Endothelial cell of umbilical vein (primary cell): ENCODE results near the gene SUDS3. TPM values are rescaled to one million over a fixed set of nuclear protein-coding genes. Genes with fewer than 3 reads are reported as not detected.

Experiments used
- BruUV-seq: library from RNA; stranded (reverse); fragments of 400-500 nt; replicated peaks from 2 replicates; lab custom pipeline; 2021; lab: Mats Ljungman, UMichigan
- CTCF ChIA-PET: fragments of 300-600, 350-600 bp; sonication (Branson Sonifier 250); formaldehyde crosslinking; loops from one replicate; lab custom pipeline; 2021; ENCODE audit warnings: antibody characterized with exemption, inconsistent platforms; lab: Charles Lee
- POLR2A ChIA-PET: fragments of 300-600, 350-600 bp; sonication (Branson Sonifier 250); formaldehyde crosslinking; loops from one replicate; lab custom pipeline; 2021; ENCODE audit warnings: antibody characterized with exemption, inconsistent platforms; lab: Charles Lee
- DNase-seq: peaks from one replicate; pipeline ENCODE4 v3.0.0-alpha.2; 2011; ENCODE audit warnings: low read depth, low spot score
- FAIRE-seq: peaks from 2 replicates; lab custom pipeline; 2011; peaks lifted over from hg19 to GRCh38; lab: Jason Lieb, UNC
- H2AFZ ChIP-seq: 2 replicates; pipeline ENCODE4 v1.6.0; 2012; ENCODE audit warnings: low read depth, low read length, control low read depth, inconsistent platforms
- H3K27ac ChIP-seq: 2 replicates; pipeline ENCODE4 v1.5.1; 2011; ENCODE audit warnings: low read depth, mild to moderate bottlenecking, control low read depth, low read length, moderate library complexity; ENCODE audit not compliant: insufficient read depth
- H3K27me3 ChIP-seq, 2 experiments: 2 replicates each; pipeline versions ENCODE4 v1.6.0 to v1.6.1; 2011; ENCODE audit warnings: low read length in 2 of 2, mixed read lengths in 1 of 2; ENCODE audit not compliant: control insufficient read depth in 2 of 2, insufficient read depth in 2 of 2
- H3K36me3 ChIP-seq, 2 experiments: 2 replicates in 1 of 2; 3 replicates in 1 of 2; pipeline ENCODE4 v1.5.1; 2011; ENCODE audit warnings: low read length in 2 of 2, mild to moderate bottlenecking in 1 of 2, moderate library complexity in 1 of 2; ENCODE audit not compliant: control insufficient read depth in 2 of 2, insufficient read depth in 2 of 2; ENCODE audit errors: extremely low read depth in 1 of 2
- H3K4me1 ChIP-seq: 3 replicates; pipeline ENCODE4 v1.5.1; 2011; ENCODE audit warnings: mild to moderate bottlenecking, low read length; ENCODE audit not compliant: control insufficient read depth, insufficient read depth; ENCODE audit errors: extremely low read depth
- H3K4me2 ChIP-seq: 2 replicates; pipeline ENCODE4 v1.6.1; 2011; ENCODE audit warnings: low read length, control low read depth, mixed read lengths; ENCODE audit not compliant: insufficient read depth
- H3K4me3 ChIP-seq, 3 experiments: fragments of 200-600 bp in 1 of 3; sonication (generic), shearing (Covaris generic) in 1 of 3; replicated peaks in 1 of 3; 2 replicates each; pipeline ENCODE4 v1.5.1; 2011 to 2016; ENCODE audit warnings: control low read depth in 3 of 3, low read length in 3 of 3, mild to moderate bottlenecking in 2 of 3, inconsistent platforms in 1 of 3, low read depth in 1 of 3, moderate library complexity in 1 of 3; ENCODE audit not compliant: insufficient read depth in 1 of 3
- H3K79me2 ChIP-seq: 2 replicates; pipeline ENCODE4 v1.6.0; 2012; ENCODE audit warnings: low read length, inconsistent platforms; ENCODE audit not compliant: control insufficient read depth, insufficient read depth
- H3K9ac ChIP-seq: replicated peaks from 2 replicates; pipeline ENCODE3; 2011; ENCODE audit warnings: low read length, control low read depth; ENCODE audit not compliant: insufficient read depth; ENCODE audit errors: extremely low read depth
- H3K9me1 ChIP-seq: replicated peaks from 3 replicates; pipeline ENCODE4 v1.6.0; 2011; ENCODE audit warnings: mild to moderate bottlenecking, low read length; ENCODE audit not compliant: control insufficient read depth, insufficient read depth; ENCODE audit errors: extremely low read depth
- H3K9me3 ChIP-seq: replicated peaks from 2 replicates; pipeline ENCODE4 v1.5.1; 2012; ENCODE audit warnings: low read length, inconsistent platforms; ENCODE audit not compliant: control insufficient read depth, insufficient read depth
- H4K20me1 ChIP-seq: replicated peaks from 2 replicates; pipeline ENCODE3; 2011; ENCODE audit warnings: mild to moderate bottlenecking, low read length; ENCODE audit not compliant: control insufficient read depth, insufficient read depth; ENCODE audit errors: extremely low read depth
- EZH2 ChIP-seq: IDR thresholded peaks from 2 replicates; pipeline ENCODE4 v1.6.1; 2012; ENCODE audit warnings: borderline replicate concordance, low read depth, mild to moderate bottlenecking, moderate library complexity, low read length, inconsistent platforms; ENCODE audit not compliant: severe bottlenecking
- FOS ChIP-seq: IDR thresholded peaks from 2 replicates; pipeline ENCODE4 v1.6.1; 2011; ENCODE audit warnings: mild to moderate bottlenecking, low read length, moderate library complexity, borderline replicate concordance; ENCODE audit not compliant: insufficient read depth
- GATA2 ChIP-seq: IDR thresholded peaks from 2 replicates; pipeline ENCODE4 v1.7.0; 2011; ENCODE audit warnings: low read depth, mild to moderate bottlenecking, moderate library complexity, mixed read lengths, low read length; ENCODE audit not compliant: insufficient read length, insufficient read depth
- JUN ChIP-seq: IDR thresholded peaks from 2 replicates; pipeline ENCODE4 v1.6.1; 2011; ENCODE audit warnings: borderline replicate concordance, low read depth; ENCODE audit not compliant: insufficient read length, insufficient read depth
- MAX ChIP-seq: IDR thresholded peaks from 2 replicates; pipeline ENCODE4 v1.6.1; 2011; ENCODE audit not compliant: insufficient read depth, insufficient read length
- MYC ChIP-seq: IDR thresholded peaks from one replicate; pipeline ENCODE4 v1.6.1; 2011; ENCODE audit warnings: mild to moderate bottlenecking, low read depth, low read length
- POLR2A ChIP-seq: IDR thresholded peaks from 2 replicates; pipeline ENCODE4 v1.6.1; 2012; ENCODE audit warnings: low read depth, mild to moderate bottlenecking, control low read depth, low read length
- POLR2AphosphoS5 ChIP-seq: IDR thresholded peaks from 2 replicates; pipeline ENCODE4 v1.6.1; 2012; ENCODE audit warnings: low read depth, mild to moderate bottlenecking, control low read depth, low read length, moderate library complexity; ENCODE audit not compliant: insufficient read depth
- dilution Hi-C: fragments of 300-500 bp; cut with MboI; formaldehyde crosslinking; loops from one replicate; pipeline ENCODE4 v1.15.0; 2019; ENCODE audit warnings: low sequenced_read_pairs; ENCODE audit not compliant: extremely low pct_ligation_motif_present
- intact Hi-C: fragments of 100-400 bp; cut with micrococcal nuclease; formaldehyde crosslinking; loops from one replicate; pipeline ENCODE4 v1.10.0; 2022
- polyA plus RNA-seq, 4 experiments: library from polyadenylated mRNA; depleted of rRNA in 3 of 4; stranded (reverse) in 3 of 4; unstranded in 1 of 4; fragments of >200 nt; gene quantifications; 2 replicates each; pipeline versions ENCODE4 v1.2.1 to v1.2.3, GENCODE V29; 2011 to 2012; ENCODE audit warnings: missing spikeins in 1 of 4
- total RNA-seq: library from RNA; stranded (reverse); gene quantifications from 2 replicates; pipeline ENCODE4 v1.2.3, GENCODE V29; 2021
- TF ChIP-seq, protein P1 (sequence below), 2 donors: IDR thresholded peaks; 1 replicate in 1 of 2; 2 replicates in 1 of 2; pipeline ENCODE4 v1.5.1; 2011; ENCODE audit warnings: low read length in 2 of 2, mild to moderate bottlenecking in 2 of 2, moderate library complexity in 2 of 2, control low read depth in 1 of 2, inconsistent platforms in 1 of 2, low read depth in 1 of 2; ENCODE audit not compliant: insufficient read depth in 1 of 2; ENCODE audit errors: extremely low read depth in 1 of 2

The SUDS3 gene
- total and polyA plus RNA-seq, 2 donors (not counting 3 experiments of a cell fraction or from before 2014, with no cell fraction given) = 16.9 to 27.4 TPM

DNA sequence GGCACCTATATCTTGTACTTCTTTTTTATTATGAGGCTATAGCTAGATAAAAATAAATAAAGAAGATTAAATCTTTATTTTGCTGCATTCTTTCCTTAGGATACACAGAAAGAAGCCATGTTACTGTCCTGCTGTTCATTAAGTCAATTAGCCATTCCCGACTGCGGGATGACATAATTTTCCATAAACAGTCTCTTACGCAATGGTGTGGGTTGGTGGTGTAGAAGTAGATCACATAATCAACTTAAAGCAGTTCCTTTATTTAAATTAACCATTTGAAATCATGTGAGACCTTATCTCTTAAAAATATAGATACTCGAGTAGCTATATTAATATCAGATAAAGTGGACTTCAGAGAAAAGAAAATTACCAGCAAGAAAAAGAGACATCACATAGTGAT, 43.8 kb upstream of the SUDS3 start:
- Histone ChIP-seq H3K79me2 (peaks cover 33% of the 10 kb centered on the region), H3K9ac (no peak overlapping the region), H4K20me1 (no peaks in the 10 kb centered on the region), H3K27ac (no peak overlapping the region), H3K27me3 (no peaks in the 10 kb centered on the region), H3K4me2 (no peak overlapping the region), H3K36me3 (no peaks in the 10 kb centered on the region), H3K4me1 (peaks cover 18% of the 10 kb centered on the region), H3K4me3 (no peak overlapping the region), H3K9me1 (no peaks in the 10 kb centered on the region), H2AFZ (no peak overlapping the region), H3K9me3 (no peaks in the 10 kb centered on the region)
- ChIA-PET CTCF (interaction anchor here (0.6 to 1.7 kb wide), 2 partner anchors 13 to 26 kb away, joined by 3 to 7 read pairs; no protein-coding TSS in a partner anchor), POLR2A (interaction anchor here (0.6 kb wide), 1 partner anchor 85 kb away, joined by 5 read pairs; no protein-coding TSS in a partner anchor)
- no peak for DNase-seq
- no peak for FAIRE-seq
- no TSS peak for BruUV-seq
- dilution Hi-C loops (no loop called here), intact Hi-C loops (loop anchor here (1.0 kb wide), 1 partner anchor 8 kb away; no protein-coding TSS in a partner anchor)
- TF ChIP-seq POLR2A = no peak
- TF ChIP-seq FOS = no peak
- TF ChIP-seq MAX = no peak
- TF ChIP-seq, protein P1, sequence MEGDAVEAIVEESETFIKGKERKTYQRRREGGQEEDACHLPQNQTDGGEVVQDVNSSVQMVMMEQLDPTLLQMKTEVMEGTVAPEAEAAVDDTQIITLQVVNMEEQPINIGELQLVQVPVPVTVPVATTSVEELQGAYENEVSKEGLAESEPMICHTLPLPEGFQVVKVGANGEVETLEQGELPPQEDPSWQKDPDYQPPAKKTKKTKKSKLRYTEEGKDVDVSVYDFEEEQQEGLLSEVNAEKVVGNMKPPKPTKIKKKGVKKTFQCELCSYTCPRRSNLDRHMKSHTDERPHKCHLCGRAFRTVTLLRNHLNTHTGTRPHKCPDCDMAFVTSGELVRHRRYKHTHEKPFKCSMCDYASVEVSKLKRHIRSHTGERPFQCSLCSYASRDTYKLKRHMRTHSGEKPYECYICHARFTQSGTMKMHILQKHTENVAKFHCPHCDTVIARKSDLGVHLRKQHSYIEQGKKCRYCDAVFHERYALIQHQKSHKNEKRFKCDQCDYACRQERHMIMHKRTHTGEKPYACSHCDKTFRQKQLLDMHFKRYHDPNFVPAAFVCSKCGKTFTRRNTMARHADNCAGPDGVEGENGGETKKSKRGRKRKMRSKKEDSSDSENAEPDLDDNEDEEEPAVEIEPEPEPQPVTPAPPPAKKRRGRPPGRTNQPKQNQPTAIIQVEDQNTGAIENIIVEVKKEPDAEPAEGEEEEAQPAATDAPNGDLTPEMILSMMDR (IDR thresholded peaks at IDR 0.05; ENCODE audit: extremely low read depth in 1 of 2, insufficient read depth in 1 of 2, low read depth in 1 of 2, low read length in 2 of 2) = no peak
- no peak for TF ChIP-seq JUN
- TF ChIP-seq MYC = no peak
- TF ChIP-seq GATA2 = no peak
- no peak for TF ChIP-seq EZH2
- no peak for TF ChIP-seq POLR2AphosphoS5
